Stomach (tissue), 4 donors: Measurements from ENCODE around the gene EFNB1.

Experiments used
- CTCF ChIP-seq, 7 experiments: fragments of 450-650 bp in 4 of 7; fragments of 200-600 bp in 3 of 7; sonication (generic) in 3 of 7; IDR thresholded peaks; one replicate each; pipeline ENCODE4 v1.5.1; 2016 to 2019; ENCODE audit warnings: antibody characterized with exemption in 7 of 7, control low read depth in 2 of 7, mild to moderate bottlenecking in 1 of 7
- EP300 ChIP-seq: sonication (generic); formaldehyde crosslinking; IDR thresholded peaks from one replicate; pipeline ENCODE4 v1.6.1; 2017; ENCODE audit warnings: antibody characterized with exemption

- no peak for TF ChIP-seq EP300
- TF ChIP-seq CTCF (IDR thresholded peaks at IDR 0.05): no peak
These were observed 6.3 kb downstream of the EFNB1 start for GRCh38 chrX:68835104-68835442.
